Keratinocyte (primary cell): Measurements from ENCODE around the gene ISM2.

ENCODE experiments used
- CTCF ChIP-seq, 3 experiments: IDR thresholded peaks in 1 of 3; conservative IDR thresholded peaks in 1 of 3; optimal IDR thresholded peaks in 1 of 3; 2 replicates in 2 of 3; 3 replicates in 1 of 3; pipeline versions ENCODE3 to v1.5.1; 2011; ENCODE audit warnings: low read length in 3 of 3, mild to moderate bottlenecking in 3 of 3, moderate library complexity in 2 of 3, control low read depth in 1 of 3, inconsistent platforms in 1 of 3; ENCODE audit not compliant: insufficient read depth in 2 of 3; ENCODE audit errors: extremely low read depth in 1 of 3
- EZH2 ChIP-seq: IDR thresholded peaks from one replicate; pipeline ENCODE4 v1.6.1; 2012; ENCODE audit warnings: inconsistent platforms, mild to moderate bottlenecking, low read length, moderate library complexity

DNA sequence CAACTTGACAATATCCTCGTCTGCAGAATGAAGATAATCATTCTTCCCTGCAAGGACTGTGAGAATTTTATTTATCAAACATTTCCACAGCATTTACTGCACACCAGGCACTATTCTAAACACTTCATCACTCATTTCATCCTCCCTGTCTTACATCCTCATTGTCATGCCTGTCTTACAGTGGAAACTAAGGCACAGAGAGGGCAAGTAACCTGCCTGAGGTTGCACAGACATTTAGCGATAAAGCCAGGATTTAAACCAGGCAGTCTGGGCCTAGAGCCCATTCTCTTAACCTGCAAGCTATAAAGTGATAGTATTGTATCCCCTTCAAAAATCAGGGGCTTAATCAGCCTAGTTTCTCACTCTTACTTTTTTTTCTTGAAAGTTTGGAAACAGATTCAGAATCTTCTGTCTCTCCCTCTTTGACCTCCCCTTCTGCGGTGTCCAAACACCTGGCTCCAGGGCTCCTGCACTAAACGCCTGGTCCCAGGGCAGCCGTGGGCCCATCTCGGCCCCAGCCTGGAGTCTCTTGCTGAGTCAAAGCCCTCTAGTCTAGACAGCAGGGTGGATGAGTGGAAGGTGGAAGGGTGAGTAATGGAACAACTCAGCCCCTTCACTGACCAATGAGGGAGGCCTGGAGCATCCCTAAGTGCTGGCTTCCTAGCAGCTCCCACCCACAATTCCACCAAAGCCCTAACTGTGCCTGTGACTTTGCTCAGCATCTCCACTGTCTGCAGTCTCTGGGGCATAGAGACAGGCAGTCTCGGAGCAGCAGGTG is 12.5 kb downstream of the ISM2 start:
- TF ChIP-seq EZH2 (no peak), CTCF (optimal IDR thresholded peaks at IDR 0.05 in 1 of 3, IDR thresholded peaks at IDR 0.05 in 1 of 3, conservative IDR thresholded peaks at IDR 0.05 in 1 of 3; ENCODE audit: extremely low read depth in 1 of 3, insufficient read depth in 2 of 3, low read length in 3 of 3) (no peak)
